Measurements from ENCODE around the gene TEX29.

The TEX29 gene

DNA sequence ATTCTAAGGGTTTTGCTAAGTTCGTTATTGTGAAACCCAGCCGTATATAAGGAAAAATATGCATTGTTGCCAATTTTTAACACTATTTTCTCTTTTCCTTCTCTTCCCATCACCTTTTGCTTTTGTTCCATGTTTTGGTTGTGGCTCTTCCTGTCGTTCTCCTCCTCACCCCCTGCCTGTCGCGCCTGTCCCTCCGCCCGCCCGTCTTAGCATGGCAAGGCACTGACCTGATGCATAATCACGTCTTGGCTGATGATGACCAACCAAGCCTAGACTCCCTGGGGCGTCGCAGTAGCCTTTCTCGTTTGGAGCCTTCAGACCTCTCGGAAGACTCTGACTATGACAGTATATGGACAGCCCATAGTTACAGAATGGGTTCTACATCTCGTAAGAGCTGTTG is 28.5 kb upstream of the TEX29 start:
- DNase-seq (ENCODE audit: low spot score) = no peak

DNA sequence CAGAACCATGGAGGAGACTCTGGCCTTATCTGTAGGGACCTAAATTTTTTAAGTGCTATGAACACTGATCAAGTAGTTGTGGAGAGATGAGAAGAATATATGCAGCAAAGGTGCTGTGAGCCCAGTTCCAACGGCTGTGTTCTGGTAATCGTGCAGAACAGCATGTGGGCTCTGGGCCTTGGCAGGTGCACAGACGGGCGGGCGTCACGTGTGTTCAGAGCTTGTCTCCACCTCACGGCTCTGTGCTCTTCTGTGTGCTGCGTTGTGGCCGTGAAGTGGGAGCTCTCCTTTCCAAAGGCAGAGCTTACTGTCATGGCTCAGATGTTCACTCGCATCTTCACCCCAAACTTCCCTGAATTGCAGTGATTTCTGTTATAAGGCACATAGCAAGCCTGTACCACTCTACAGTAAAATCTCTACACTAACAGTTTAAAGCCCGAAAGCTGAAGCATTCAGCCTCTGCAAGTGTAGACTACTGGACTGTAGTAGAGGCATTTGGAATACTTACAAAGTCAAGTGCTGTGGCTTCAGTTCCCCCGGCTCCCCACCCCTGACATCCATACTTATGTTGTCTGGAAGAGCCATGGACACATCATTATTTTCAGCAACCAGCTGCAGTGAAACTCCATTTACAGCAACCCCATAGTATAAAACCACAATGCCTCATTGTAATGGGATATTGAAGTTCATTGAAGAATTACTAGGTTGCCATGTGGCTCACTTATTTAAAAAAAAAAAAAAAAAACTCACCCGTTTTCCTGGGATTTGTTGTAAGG is 27.5 kb upstream of the TEX29 start:
- no peak for DNase-seq (ENCODE audit: low spot score)

- no peak for DNase-seq (ENCODE audit: low spot score)
These were observed 24.6 kb upstream of the TEX29 start for GRCh38 chr13:111295886-111296285.

DNA sequence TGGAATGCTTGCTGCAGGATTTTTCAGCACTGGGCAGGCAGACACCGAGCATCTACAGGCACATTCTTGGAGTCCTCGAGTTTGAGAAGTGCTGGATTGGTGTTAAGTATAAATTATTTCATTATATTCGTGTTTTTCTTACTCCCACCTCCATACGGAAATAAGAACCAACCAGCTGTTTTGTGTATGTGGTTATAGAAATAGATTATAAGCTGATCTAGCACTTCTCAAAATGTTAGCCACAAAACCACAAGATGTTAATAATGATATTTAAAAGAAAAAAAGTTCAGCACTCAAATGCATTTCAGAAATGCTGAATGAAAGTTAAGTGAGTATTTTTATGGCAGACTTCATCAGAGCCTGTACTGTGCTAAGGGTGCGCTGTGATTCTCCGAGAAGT is 24.0 kb upstream of the TEX29 start:
- no peak for DNase-seq (ENCODE audit: low spot score)

- no peak for DNase-seq (ENCODE audit: low spot score)
These were observed 22.0 kb upstream of the TEX29 start for GRCh38 chr13:111298214-111298975.

- no peak for DNase-seq (ENCODE audit: low spot score)
These were observed 18.3 kb upstream of the TEX29 start for GRCh38 chr13:111302045-111302726.

DNA sequence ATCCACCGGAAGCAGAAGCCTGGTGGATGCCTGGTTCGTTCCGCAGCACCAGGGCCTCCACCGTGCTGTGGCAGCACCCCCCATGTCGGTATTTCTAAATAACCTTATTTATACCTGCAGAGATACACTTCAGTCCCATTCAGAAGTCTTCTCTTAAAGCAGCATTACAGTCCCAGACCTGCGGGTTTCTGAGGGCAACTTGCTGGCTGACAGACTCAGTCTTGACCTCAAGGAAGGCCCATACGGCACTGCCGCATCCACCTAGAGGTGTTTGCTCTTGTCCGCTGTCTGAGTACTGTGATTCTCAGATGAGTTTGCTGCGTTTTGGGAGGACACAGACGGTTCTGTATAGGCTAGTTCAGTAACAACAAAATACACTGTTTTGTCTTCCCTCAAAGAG is 16.9 kb upstream of the TEX29 start:
- no peak for DNase-seq (ENCODE audit: low spot score)

GRCh38 chr13:111304041-111304544 is 16.3 kb upstream of the TEX29 start:
- no peak for DNase-seq (ENCODE audit: low spot score)

- no peak for DNase-seq (ENCODE audit: low spot score)
These were observed 15.7 kb upstream of the TEX29 start for GRCh38 chr13:111304603-111305289.

GRCh38 chr13:111312944-111313590 is 7.4 kb upstream of the TEX29 start:
- no peak for DNase-seq (ENCODE audit: low spot score)

DNA sequence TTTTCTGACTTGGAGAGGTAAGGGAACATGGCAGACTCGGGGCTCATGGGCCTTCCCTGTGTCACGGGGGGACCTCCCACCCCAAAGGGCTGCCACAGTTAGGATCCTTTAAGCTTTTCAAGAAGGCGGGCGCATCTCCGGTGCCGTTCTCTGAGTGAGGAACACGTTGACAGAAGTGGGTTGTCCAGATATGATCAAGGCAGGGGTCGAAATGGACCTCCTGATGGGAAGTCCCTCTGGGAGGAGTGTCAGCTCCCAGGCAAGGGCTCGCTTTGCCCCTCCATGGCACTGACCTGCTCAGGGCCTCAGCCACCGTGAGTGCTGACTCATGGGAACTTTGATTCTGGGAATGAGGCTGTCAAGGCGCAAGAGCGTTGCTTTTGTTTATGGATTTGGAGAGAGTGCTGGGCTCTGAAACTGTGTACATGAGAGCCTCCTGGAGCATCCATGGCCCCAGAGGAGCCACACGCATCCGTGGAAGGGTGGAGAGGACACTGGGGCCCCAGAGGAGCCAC is 6.5 kb upstream of the TEX29 start:
- DNase-seq (ENCODE audit: low spot score) = no peak

DNA sequence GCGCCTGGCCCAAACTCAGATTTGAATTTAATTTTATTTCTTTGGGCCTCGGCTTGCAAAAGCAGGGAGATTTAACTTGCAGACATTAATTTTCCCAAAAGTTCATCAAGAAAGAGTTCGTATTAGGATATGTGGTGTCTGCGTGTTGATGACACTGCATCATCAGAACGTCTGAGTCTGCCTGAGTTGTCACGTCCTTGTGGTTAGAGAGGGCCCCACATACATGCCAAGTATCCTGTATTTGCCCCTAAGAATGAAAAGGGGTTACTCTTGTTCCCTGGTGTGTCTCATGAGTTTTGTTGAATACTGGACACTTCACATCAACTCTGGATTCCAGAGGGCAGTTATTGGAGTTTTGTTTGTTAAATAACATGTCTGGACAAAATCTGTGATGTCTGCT is 5.6 kb upstream of the TEX29 start:
- peak; percentile 52 for DNase-seq (ENCODE audit: low spot score)

DNA sequence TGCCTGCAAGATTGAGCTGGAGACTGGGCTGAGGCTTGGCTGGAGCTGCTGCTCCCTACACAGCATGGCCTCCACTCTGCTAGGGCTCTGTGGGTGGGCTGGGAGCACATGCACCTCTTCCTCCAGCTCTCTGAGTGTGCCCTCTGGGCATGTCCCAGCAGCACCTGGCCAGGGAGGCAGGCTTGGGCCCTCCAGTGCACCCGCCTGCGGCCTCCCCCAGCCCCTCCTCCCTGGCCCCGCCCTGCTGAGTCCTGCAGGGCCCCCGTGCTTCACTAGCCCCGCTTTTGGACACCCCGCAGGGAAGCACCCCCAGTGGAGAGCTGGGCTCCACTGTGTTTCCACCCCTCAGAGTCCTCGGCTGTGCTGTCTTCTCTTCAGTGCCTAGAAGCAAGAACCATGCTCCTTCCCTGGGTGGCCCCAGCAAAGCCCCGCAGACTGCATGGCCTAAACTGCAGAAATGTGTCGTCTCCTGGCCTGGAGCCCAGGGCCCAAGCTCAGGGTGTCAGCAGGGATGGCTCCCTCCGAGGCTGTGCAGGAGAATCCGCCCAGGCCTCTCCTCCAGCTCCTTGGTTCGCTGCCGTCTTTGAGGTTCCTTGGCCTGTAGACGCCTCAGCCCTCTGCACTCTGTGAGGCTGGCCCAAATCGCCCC is 5.0 kb upstream of the TEX29 start:
- DNase-seq (ENCODE audit: low spot score) = no peak

GRCh38 chr13:111316161-111316730 is 4.2 kb upstream of the TEX29 start:
- no peak for DNase-seq (ENCODE audit: low spot score)

GRCh38 chr13:111317042-111317550 is 3.3 kb upstream of the TEX29 start:
- DNase-seq (ENCODE audit: low spot score) = no peak

DNA sequence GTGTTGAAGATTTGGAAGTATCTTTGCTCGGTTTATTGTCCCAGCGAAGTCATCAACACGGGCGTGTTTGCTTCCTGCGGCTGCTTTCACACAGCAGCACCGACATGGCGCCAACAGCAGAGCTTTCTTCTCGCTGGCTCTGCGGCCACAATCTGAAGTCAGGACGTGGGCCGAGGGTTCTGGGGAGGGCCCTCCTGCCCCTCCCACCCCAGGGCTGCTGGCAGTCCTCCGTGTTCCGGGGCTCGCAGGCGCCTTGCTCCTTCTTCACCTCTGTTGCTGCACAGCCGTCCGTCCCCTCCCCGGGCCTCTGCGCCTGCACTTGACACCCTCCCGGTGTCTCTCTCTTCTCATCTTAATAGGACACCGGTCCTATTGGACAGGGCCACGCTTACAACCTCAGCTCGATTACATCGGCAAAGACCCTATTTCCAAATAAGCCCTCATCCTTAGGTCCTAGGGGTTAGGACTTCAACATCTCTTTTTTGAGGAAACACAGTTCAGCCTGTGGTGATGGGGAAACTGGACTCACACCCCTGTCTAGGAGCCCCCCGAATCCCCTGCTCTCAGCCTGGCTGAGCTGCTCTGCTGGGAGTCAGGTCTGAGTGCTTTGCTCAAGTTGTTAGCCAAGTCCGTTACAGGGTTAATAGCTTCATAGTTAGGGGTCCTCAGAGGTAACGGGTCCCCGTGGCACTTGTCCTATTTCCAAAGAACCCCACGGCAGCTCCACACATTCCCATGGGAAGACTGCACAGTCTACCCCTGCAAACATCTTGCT is 2.7 kb upstream of the TEX29 start:
- no peak for DNase-seq (ENCODE audit: low spot score)

- no peak for DNase-seq (ENCODE audit: low spot score)
These were observed 2.1 kb upstream of the TEX29 start for GRCh38 chr13:111318386-111318785.

DNA sequence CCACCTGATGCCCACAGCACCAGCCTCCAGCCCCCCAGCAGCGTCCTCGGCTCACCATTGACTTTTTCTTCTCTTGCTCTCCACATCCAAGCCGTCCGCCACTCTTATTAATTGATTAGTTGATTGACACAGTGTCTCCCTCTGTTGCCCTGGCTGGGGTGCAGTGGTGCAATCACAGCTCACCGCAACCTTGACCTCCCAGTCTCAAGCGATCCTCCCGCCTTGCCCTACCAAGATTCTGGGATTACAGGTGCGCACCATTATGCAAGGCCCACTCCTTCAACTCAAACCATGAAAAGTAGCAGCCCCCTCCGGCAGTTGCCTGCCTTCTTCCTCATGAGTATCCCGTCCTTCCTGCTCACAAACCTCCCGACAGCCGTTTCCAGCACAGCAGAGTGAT is 921 bp upstream of the TEX29 start:
- DNase-seq (ENCODE audit: low spot score) = no peak
